ENCODE measurements around the gene CLMN.

DNA sequence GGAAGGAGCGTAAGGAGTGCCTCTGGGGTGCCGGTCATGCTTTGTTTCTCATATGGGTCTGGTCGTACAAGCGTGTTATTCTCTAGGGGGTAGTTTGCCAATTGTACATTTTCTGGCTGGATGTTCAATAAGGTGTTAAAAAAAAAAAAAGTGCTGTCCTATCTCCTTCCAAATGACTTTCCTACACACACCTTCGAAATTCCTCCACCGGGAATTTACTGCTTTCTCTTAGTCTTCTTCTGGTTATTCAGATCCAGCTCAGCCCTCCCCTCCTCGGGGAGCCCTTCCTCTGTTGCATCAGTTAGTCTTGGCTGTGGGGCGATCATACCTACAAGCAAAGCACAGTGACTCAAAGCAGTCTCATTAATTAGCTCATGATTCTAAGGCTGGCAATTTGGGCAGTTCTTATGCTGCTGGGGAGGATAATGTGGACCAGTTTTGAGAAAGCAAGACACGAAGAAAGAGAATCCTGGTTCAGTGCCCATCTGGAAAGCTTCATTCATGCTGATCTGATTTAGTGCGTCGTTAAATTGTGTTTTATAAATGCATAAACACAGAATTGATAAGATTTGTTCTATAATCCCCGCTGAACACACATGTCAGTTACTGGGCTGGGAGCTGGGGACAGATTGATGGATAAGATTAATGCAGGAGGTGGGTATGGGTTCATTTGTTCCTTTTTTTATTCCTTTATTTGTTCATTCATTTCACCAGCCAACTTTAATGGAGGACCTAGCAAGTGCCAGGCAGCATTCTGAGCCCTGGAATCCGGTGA, 9.2 kb upstream of the CLMN start:
- TF ChIP-seq, protein P1, sequence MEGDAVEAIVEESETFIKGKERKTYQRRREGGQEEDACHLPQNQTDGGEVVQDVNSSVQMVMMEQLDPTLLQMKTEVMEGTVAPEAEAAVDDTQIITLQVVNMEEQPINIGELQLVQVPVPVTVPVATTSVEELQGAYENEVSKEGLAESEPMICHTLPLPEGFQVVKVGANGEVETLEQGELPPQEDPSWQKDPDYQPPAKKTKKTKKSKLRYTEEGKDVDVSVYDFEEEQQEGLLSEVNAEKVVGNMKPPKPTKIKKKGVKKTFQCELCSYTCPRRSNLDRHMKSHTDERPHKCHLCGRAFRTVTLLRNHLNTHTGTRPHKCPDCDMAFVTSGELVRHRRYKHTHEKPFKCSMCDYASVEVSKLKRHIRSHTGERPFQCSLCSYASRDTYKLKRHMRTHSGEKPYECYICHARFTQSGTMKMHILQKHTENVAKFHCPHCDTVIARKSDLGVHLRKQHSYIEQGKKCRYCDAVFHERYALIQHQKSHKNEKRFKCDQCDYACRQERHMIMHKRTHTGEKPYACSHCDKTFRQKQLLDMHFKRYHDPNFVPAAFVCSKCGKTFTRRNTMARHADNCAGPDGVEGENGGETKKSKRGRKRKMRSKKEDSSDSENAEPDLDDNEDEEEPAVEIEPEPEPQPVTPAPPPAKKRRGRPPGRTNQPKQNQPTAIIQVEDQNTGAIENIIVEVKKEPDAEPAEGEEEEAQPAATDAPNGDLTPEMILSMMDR (IDR thresholded peaks at IDR 0.05; ENCODE audit: low read length) = no peak
- no peak for TF ChIP-seq EZH2 (IDR thresholded peaks at IDR 0.05; ENCODE audit: borderline replicate concordance, low read length)
